ENCODE measurements around the gene FLT4. TPM values are rescaled to one million over a fixed set of nuclear protein-coding genes. Genes with fewer than 3 reads are reported as not detected.

The FLT4 gene
- polyA plus RNA-seq, 1 donor (not counting 4 experiments of a cell fraction or from before 2014, with no cell fraction given): not detected

- H3K36me3 ChIP-seq (ENCODE audit: control insufficient read depth in 2 of 2, extremely low read depth in 1 of 2, insufficient read depth in 2 of 2, low read length in 2 of 2): no peaks in the 10 kb centered on the region
- H4K20me1 ChIP-seq (ENCODE audit: control insufficient read depth, extremely low read depth, insufficient read depth, low read length): no peaks in the 10 kb centered on the region
- no peaks in the 10 kb centered on the region for H3K9me3 ChIP-seq (ENCODE audit: control insufficient read depth, low read depth, low read length)
- no peak for FAIRE-seq
- TF ChIP-seq EZH2 (IDR thresholded peaks at IDR 0.05; ENCODE audit: low read length) (no peak), CTCF (optimal IDR thresholded peaks at IDR 0.05 in 1 of 3, IDR thresholded peaks at IDR 0.05 in 1 of 3, conservative IDR thresholded peaks at IDR 0.05 in 1 of 3; ENCODE audit: extremely low read depth in 1 of 3, insufficient read depth in 2 of 3, low read length in 3 of 3) (no peak)
- no peak overlapping the region for H3K4me3 ChIP-seq (ENCODE audit: control insufficient read depth in 2 of 3, extremely low read depth in 1 of 3, insufficient read depth in 2 of 3, low read depth in 1 of 3, low read length in 3 of 3)
- no peak overlapping the region for H3K27ac ChIP-seq (ENCODE audit: control insufficient read depth, insufficient read depth, low read length)
- no peaks in the 10 kb centered on the region for H3K4me1 ChIP-seq (ENCODE audit: control insufficient read depth, extremely low read depth, insufficient read depth, low read length)
- no peaks in the 10 kb centered on the region for H3K9me1 ChIP-seq (ENCODE audit: control insufficient read depth, extremely low read depth, insufficient read depth, low read length)
- dilution Hi-C loops (cut with MboI; ENCODE audit: extremely low pct_ligation_motif_present, low sequenced_read_pairs): no loop called here
- peaks cover 26% of the 10 kb centered on the region for H3K27me3 ChIP-seq (ENCODE audit: control insufficient read depth, extremely low read depth, insufficient read depth, low read length)
- no peak overlapping the region for H2AFZ ChIP-seq (ENCODE audit: control insufficient read depth, low read length)
- no peak for DNase-seq (ENCODE audit: low read depth, low spot score)
- no peak overlapping the region for H3K9ac ChIP-seq (ENCODE audit: control insufficient read depth, extremely low read depth, insufficient read depth, low read length)
- H3K79me2 ChIP-seq (ENCODE audit: control insufficient read depth, insufficient read depth, low read length): no peaks in the 10 kb centered on the region
- no peak overlapping the region for H3K4me2 ChIP-seq (ENCODE audit: control insufficient read depth, extremely low read depth, insufficient read depth, low read depth, low read length)
These were observed 63.2 kb downstream of the FLT4 start for GRCh38 chr5:180586204-180586603.

- no peak for FAIRE-seq
These were observed 65.7 kb downstream of the FLT4 start for GRCh38 chr5:180583738-180584137.

More at GRCh38 chr5:180583738-180584137, 65.7 kb downstream of the FLT4 start:
- Histone ChIP-seq H3K9me1 (ENCODE audit: control insufficient read depth, extremely low read depth, insufficient read depth, low read length) (no peaks in the 10 kb centered on the region), H3K79me2 (ENCODE audit: control insufficient read depth, insufficient read depth, low read length) (no peaks in the 10 kb centered on the region), H3K9ac (ENCODE audit: control insufficient read depth, extremely low read depth, insufficient read depth, low read length) (no peak overlapping the region), H3K27me3 (ENCODE audit: control insufficient read depth, extremely low read depth, insufficient read depth, low read length) (peaks cover 5% of the 10 kb centered on the region), H3K36me3 (ENCODE audit: control insufficient read depth in 2 of 2, extremely low read depth in 1 of 2, insufficient read depth in 2 of 2, low read length in 2 of 2) (no peaks in the 10 kb centered on the region), H3K4me3 (ENCODE audit: control insufficient read depth in 2 of 3, extremely low read depth in 1 of 3, insufficient read depth in 2 of 3, low read depth in 1 of 3, low read length in 3 of 3) (no peak overlapping the region), H3K27ac (ENCODE audit: control insufficient read depth, insufficient read depth, low read length) (no peak overlapping the region), H4K20me1 (ENCODE audit: control insufficient read depth, extremely low read depth, insufficient read depth, low read length) (no peaks in the 10 kb centered on the region), H2AFZ (ENCODE audit: control insufficient read depth, low read length) (no peak overlapping the region), H3K9me3 (ENCODE audit: control insufficient read depth, low read depth, low read length) (no peaks in the 10 kb centered on the region), H3K4me1 (ENCODE audit: control insufficient read depth, extremely low read depth, insufficient read depth, low read length) (no peaks in the 10 kb centered on the region), H3K4me2 (ENCODE audit: control insufficient read depth, extremely low read depth, insufficient read depth, low read depth, low read length) (no peak overlapping the region)
- TF ChIP-seq CTCF (optimal IDR thresholded peaks at IDR 0.05 in 1 of 3, IDR thresholded peaks at IDR 0.05 in 1 of 3, conservative IDR thresholded peaks at IDR 0.05 in 1 of 3; ENCODE audit: extremely low read depth in 1 of 3, insufficient read depth in 2 of 3, low read length in 3 of 3): no peak
- no peak for TF ChIP-seq EZH2 (IDR thresholded peaks at IDR 0.05; ENCODE audit: low read length)
- dilution Hi-C loops (cut with MboI; ENCODE audit: extremely low pct_ligation_motif_present, low sequenced_read_pairs): no loop called here
- DNase-seq (ENCODE audit: low read depth, low spot score): no peak
